GM23338 (cell line): ENCODE data around the gene PLCG2. TPM values are rescaled to one million over a fixed set of nuclear protein-coding genes. Genes with fewer than 3 reads are reported as not detected.

Experiments used
- ATAC-seq: fragments of 200-7000 bp; cut with Tn5 transposase; 3 replicates; pipeline ENCODE4 v1.9.1; 2020
- DNase-seq: peaks from one replicate; pipeline ENCODE4 v3.0.0-alpha.2; 2015; ENCODE audit warnings: low spot score
- H2AFZ ChIP-seq: fragments of 200-600 bp; sonication (generic); 2 replicates; pipeline ENCODE4 v1.8.0; 2016; ENCODE audit warnings: antibody characterized with exemption, mild to moderate bottlenecking, moderate library complexity
- H3F3A ChIP-seq: fragments of 200-600 bp; sonication (generic); replicated peaks from 2 replicates; pipeline ENCODE4 v1.8.0; 2017; ENCODE audit warnings: antibody characterized with exemption, mixed run types, low read depth
- H3K27ac ChIP-seq: fragments of 200-600 bp; sonication (generic); 2 replicates; pipeline ENCODE4 v1.6.1; 2016; ENCODE audit warnings: low read depth
- H3K27me3 ChIP-seq: fragments of 200-600 bp; sonication (generic); 2 replicates; pipeline ENCODE4 v1.8.0; 2016; ENCODE audit warnings: mild to moderate bottlenecking, mixed run types, moderate library complexity; ENCODE audit not compliant: insufficient read depth
- H3K36me3 ChIP-seq: fragments of 200-600 bp; sonication (generic); 2 replicates; pipeline ENCODE4 v1.8.0; 2016; ENCODE audit warnings: mild to moderate bottlenecking; ENCODE audit not compliant: insufficient read depth
- H3K4me1 ChIP-seq: fragments of 200-600 bp; sonication (generic); 2 replicates; pipeline ENCODE4 v1.8.0; 2016; ENCODE audit warnings: mild to moderate bottlenecking, moderate library complexity; ENCODE audit not compliant: insufficient read depth
- H3K4me2 ChIP-seq: fragments of 200-600 bp; sonication (generic); 2 replicates; pipeline ENCODE4 v1.7.1; 2017; ENCODE audit warnings: mixed run types
- H3K4me3 ChIP-seq: fragments of 200-600 bp; sonication (generic); 2 replicates; pipeline ENCODE4 v1.6.1; 2016; ENCODE audit warnings: mixed run types
- H3K79me2 ChIP-seq: fragments of 200-600 bp; sonication (generic); replicated peaks from 2 replicates; pipeline ENCODE4 v1.8.0; 2017; ENCODE audit warnings: mild to moderate bottlenecking; ENCODE audit not compliant: insufficient read depth
- H3K9me2 ChIP-seq: fragments of 200-600 bp; sonication (generic); 2 replicates; pipeline ENCODE4 v1.8.0; 2017; ENCODE audit not compliant: insufficient read depth
- H4K20me1 ChIP-seq: fragments of 200-600 bp; sonication (generic); replicated peaks from 2 replicates; pipeline ENCODE4 v1.8.0; 2017; ENCODE audit warnings: mild to moderate bottlenecking; ENCODE audit not compliant: insufficient read depth
- H3K27ac Mint-ChIP-seq: 2 replicates; pipeline ENCODE4 v1.8.0; 2020; ENCODE audit warnings: inconsistent platforms, mild to moderate bottlenecking, moderate library complexity, mixed read lengths
- H3K27me3 Mint-ChIP-seq: 3 replicates; pipeline ENCODE4 v1.8.0; 2022; ENCODE audit warnings: low read depth, mild to moderate bottlenecking, moderate library complexity, mixed read lengths, inconsistent platforms; ENCODE audit not compliant: insufficient read depth, poor library complexity
- H3K36me3 Mint-ChIP-seq: 3 replicates; pipeline ENCODE4 v1.8.0; 2021; ENCODE audit warnings: low read depth, mild to moderate bottlenecking, inconsistent platforms, moderate library complexity, mixed read lengths
- H3K4me1 Mint-ChIP-seq: 3 replicates; pipeline ENCODE4 v1.8.0; 2020; ENCODE audit warnings: mild to moderate bottlenecking, inconsistent platforms, mixed read lengths
- H3K4me3 Mint-ChIP-seq: 3 replicates; pipeline ENCODE4 v1.8.0; 2021; ENCODE audit warnings: moderate library complexity, mild to moderate bottlenecking, inconsistent platforms, mixed read lengths
- H3K9me3 Mint-ChIP-seq: 3 replicates; pipeline ENCODE4 v1.8.0; 2020; ENCODE audit warnings: moderate library complexity, mild to moderate bottlenecking, inconsistent platforms, mixed read lengths
- CREB1 ChIP-seq: fragments of 250-450 bp; sonication (Bioruptor Pico); IDR thresholded peaks from 2 replicates; pipeline ENCODE4 v1.5.0; 2020; ENCODE audit warnings: low read depth, mild to moderate bottlenecking, moderate library complexity
- EZH2 ChIP-seq: fragments of 200-600 bp; sonication (generic); IDR thresholded peaks from one replicate; pipeline ENCODE4 v1.8.0; 2017; ENCODE audit warnings: antibody characterized with exemption, mild to moderate bottlenecking, low read depth; ENCODE audit not compliant: unreplicated experiment
- EZH2phosphoT487 ChIP-seq: fragments of 200-600 bp; sonication (generic); IDR thresholded peaks from one replicate; pipeline ENCODE4 v1.8.1; 2018; ENCODE audit warnings: antibody characterized with exemption; ENCODE audit not compliant: unreplicated experiment
- JUNB ChIP-seq: IDR thresholded peaks from one replicate; pipeline ENCODE4 v1.6.1; 2016; ENCODE audit warnings: antibody characterized with exemption; ENCODE audit not compliant: unreplicated experiment
- NANOG ChIP-seq: IDR thresholded peaks from 2 replicates; pipeline ENCODE4 v1.6.1; 2016; ENCODE audit warnings: antibody characterized with exemption, borderline replicate concordance
- POLR2AphosphoS5 ChIP-seq: IDR thresholded peaks from 2 replicates; pipeline ENCODE4 v1.6.1; 2016; ENCODE audit warnings: antibody characterized with exemption, low read depth
- STAT1 ChIP-seq: IDR thresholded peaks from one replicate; pipeline ENCODE4 v1.6.1; 2016; ENCODE audit warnings: antibody characterized with exemption; ENCODE audit not compliant: unreplicated experiment
- ZNF114 ChIP-seq: fragments of 250-450 bp; sonication (Bioruptor Pico); IDR thresholded peaks from 2 replicates; pipeline ENCODE4 v1.5.0; 2020; ENCODE audit warnings: mild to moderate bottlenecking, moderate library complexity
- ZNF331 ChIP-seq: fragments of 250-450 bp; sonication (Bioruptor Pico); IDR thresholded peaks from 2 replicates; pipeline ENCODE4 v1.5.0; 2020; ENCODE audit warnings: low read depth, mild to moderate bottlenecking, moderate library complexity
- polyA plus RNA-seq: library from polyadenylated mRNA; unstranded; fragments of >200 nt; fragmentation: Nextera tagmentation; extraction: Ambion mirVana; gene quantifications from 2 replicates; pipeline ENCODE4 v1.2.1, GENCODE V29; 2016
- total RNA-seq: library from RNA; depleted of rRNA; stranded (reverse); fragments of >200 nt; shearing (Covaris generic); gene quantifications from 2 replicates; pipeline ENCODE4 v1.2.3, GENCODE V29; 2014
- TF ChIP-seq, protein P1 (sequence below): fragments of 250-450 bp; sonication (Bioruptor Pico); IDR thresholded peaks from 2 replicates; pipeline ENCODE4 v1.5.0; 2020; ENCODE audit warnings: mild to moderate bottlenecking, moderate library complexity
- TF ChIP-seq, protein P2 (sequence below): IDR thresholded peaks from 2 replicates; pipeline ENCODE4 v1.6.1; 2016; ENCODE audit warnings: antibody characterized with exemption
- TF ChIP-seq, protein P3 (sequence below), 2 experiments: fragments of 200-600 bp in 1 of 2; sonication (generic) in 1 of 2; conservative IDR thresholded peaks; 2 replicates each; pipeline versions ENCODE4 v1.5.1 to v1.6.1; 2016 to 2017; ENCODE audit warnings: antibody characterized with exemption in 2 of 2, low read depth in 2 of 2, mild to moderate bottlenecking in 2 of 2, moderate library complexity in 1 of 2
- TF ChIP-seq, protein P4 (sequence below): IDR thresholded peaks from one replicate; pipeline ENCODE4 v1.6.1; 2018; ENCODE audit warnings: antibody characterized with exemption; ENCODE audit not compliant: unreplicated experiment

Gene PLCG2
- total and polyA plus RNA-seq, 2 experiments from 2014 or later, result 2.4 to 5.9 TPM

DNA sequence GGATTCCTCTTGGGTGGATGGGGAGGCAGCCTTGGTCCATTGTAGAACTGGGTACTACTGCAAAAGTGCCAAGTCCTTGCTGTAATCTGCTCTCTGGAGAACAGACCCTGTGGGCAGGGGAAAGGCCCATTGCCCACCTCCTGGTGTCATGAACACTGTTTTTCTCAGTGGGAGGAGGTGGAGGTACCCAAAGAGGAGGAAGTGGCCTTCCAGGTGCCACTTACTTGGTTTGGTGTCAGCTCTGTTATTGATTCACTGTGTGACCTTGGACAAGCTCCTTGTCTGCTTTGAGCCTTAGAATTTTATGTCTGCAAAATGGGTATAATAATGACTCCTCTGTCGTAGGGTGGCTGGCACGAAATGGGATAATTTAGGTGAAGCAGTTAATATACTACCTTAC is 55.8 kb downstream of the PLCG2 start:
- H3K27me3 ChIP-seq, result no peaks in the 10 kb centered on the region
- no peaks in the 10 kb centered on the region for H4K20me1 ChIP-seq
- H3K9me2 ChIP-seq, result no peaks in the 10 kb centered on the region
- H3K36me3 ChIP-seq, result no peaks in the 10 kb centered on the region
- H3K4me1 ChIP-seq, result peaks cover 9% of the 10 kb centered on the region; the same call in 1 of the 2 replicates
- H2AFZ ChIP-seq, result no peak overlapping the region
- H3K9me3 Mint-ChIP-seq, result no peaks in the 10 kb centered on the region
- no peaks in the 10 kb centered on the region for H3K36me3 Mint-ChIP-seq
- H3K4me1 Mint-ChIP-seq, result peaks cover 24% of the 10 kb centered on the region
- no peaks in the 10 kb centered on the region for H3K79me2 ChIP-seq
- H3K27ac Mint-ChIP-seq, result no peak overlapping the region
- no peak overlapping the region for H3K27ac ChIP-seq
- DNase-seq (no peak), ATAC-seq (no peak)
- TF ChIP-seq ZNF114 (CRISPR knock-in tag) (no peak), POLR2AphosphoS5 (no peak), STAT1 (no peak), EZH2phosphoT487 (no peak), NANOG (no peak), JUNB (no peak), ZNF331 (CRISPR knock-in tag) (no peak), CREB1 (CRISPR knock-in tag) (no peak), EZH2 (no peak)
- TF ChIP-seq, protein P1, sequence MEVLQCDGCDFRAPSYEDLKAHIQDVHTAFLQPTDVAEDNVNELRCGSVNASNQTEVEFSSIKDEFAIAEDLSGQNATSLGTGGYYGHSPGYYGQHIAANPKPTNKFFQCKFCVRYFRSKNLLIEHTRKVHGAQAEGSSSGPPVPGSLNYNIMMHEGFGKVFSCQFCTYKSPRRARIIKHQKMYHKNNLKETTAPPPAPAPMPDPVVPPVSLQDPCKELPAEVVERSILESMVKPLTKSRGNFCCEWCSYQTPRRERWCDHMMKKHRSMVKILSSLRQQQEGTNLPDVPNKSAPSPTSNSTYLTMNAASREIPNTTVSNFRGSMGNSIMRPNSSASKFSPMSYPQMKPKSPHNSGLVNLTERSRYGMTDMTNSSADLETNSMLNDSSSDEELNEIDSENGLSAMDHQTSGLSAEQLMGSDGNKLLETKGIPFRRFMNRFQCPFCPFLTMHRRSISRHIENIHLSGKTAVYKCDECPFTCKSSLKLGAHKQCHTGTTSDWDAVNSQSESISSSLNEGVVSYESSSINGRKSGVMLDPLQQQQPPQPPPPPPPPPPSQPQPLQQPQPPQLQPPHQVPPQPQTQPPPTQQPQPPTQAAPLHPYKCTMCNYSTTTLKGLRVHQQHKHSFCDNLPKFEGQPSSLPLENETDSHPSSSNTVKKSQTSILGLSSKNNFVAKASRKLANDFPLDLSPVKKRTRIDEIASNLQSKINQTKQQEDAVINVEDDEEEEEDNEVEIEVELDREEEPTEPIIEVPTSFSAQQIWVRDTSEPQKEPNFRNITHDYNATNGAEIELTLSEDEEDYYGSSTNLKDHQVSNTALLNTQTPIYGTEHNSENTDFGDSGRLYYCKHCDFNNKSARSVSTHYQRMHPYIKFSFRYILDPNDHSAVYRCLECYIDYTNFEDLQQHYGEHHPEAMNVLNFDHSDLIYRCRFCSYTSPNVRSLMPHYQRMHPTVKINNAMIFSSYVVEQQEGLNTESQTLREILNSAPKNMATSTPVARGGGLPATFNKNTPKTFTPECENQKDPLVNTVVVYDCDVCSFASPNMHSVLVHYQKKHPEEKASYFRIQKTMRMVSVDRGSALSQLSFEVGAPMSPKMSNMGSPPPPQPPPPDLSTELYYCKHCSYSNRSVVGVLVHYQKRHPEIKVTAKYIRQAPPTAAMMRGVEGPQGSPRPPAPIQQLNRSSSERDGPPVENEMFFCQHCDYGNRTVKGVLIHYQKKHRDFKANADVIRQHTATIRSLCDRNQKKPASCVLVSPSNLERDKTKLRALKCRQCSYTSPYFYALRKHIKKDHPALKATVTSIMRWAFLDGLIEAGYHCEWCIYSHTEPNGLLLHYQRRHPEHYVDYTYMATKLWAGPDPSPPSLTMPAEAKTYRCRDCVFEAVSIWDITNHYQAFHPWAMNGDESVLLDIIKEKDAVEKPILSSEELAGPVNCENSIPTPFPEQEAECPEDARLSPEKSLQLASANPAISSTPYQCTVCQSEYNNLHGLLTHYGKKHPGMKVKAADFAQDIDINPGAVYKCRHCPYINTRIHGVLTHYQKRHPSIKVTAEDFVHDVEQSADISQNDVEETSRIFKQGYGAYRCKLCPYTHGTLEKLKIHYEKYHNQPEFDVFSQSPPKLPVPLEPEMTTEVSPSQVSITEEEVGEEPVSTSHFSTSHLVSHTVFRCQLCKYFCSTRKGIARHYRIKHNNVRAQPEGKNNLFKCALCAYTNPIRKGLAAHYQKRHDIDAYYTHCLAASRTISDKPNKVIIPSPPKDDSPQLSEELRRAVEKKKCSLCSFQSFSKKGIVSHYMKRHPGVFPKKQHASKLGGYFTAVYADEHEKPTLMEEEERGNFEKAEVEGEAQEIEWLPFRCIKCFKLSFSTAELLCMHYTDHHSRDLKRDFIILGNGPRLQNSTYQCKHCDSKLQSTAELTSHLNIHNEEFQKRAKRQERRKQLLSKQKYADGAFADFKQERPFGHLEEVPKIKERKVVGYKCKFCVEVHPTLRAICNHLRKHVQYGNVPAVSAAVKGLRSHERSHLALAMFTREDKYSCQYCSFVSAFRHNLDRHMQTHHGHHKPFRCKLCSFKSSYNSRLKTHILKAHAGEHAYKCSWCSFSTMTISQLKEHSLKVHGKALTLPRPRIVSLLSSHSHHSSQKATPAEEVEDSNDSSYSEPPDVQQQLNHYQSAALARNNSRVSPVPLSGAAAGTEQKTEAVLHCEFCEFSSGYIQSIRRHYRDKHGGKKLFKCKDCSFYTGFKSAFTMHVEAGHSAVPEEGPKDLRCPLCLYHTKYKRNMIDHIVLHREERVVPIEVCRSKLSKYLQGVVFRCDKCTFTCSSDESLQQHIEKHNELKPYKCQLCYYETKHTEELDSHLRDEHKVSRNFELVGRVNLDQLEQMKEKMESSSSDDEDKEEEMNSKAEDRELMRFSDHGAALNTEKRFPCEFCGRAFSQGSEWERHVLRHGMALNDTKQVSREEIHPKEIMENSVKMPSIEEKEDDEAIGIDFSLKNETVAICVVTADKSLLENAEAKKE (CRISPR knock-in tag), result no peak
- TF ChIP-seq, protein P2, sequence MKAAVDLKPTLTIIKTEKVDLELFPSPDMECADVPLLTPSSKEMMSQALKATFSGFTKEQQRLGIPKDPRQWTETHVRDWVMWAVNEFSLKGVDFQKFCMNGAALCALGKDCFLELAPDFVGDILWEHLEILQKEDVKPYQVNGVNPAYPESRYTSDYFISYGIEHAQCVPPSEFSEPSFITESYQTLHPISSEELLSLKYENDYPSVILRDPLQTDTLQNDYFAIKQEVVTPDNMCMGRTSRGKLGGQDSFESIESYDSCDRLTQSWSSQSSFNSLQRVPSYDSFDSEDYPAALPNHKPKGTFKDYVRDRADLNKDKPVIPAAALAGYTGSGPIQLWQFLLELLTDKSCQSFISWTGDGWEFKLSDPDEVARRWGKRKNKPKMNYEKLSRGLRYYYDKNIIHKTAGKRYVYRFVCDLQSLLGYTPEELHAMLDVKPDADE, result no peak
- TF ChIP-seq, protein P3, sequence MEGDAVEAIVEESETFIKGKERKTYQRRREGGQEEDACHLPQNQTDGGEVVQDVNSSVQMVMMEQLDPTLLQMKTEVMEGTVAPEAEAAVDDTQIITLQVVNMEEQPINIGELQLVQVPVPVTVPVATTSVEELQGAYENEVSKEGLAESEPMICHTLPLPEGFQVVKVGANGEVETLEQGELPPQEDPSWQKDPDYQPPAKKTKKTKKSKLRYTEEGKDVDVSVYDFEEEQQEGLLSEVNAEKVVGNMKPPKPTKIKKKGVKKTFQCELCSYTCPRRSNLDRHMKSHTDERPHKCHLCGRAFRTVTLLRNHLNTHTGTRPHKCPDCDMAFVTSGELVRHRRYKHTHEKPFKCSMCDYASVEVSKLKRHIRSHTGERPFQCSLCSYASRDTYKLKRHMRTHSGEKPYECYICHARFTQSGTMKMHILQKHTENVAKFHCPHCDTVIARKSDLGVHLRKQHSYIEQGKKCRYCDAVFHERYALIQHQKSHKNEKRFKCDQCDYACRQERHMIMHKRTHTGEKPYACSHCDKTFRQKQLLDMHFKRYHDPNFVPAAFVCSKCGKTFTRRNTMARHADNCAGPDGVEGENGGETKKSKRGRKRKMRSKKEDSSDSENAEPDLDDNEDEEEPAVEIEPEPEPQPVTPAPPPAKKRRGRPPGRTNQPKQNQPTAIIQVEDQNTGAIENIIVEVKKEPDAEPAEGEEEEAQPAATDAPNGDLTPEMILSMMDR (conservative IDR thresholded peaks at IDR 0.05; ENCODE audit: low read depth in 2 of 2), result no peak
- TF ChIP-seq, protein P4, sequence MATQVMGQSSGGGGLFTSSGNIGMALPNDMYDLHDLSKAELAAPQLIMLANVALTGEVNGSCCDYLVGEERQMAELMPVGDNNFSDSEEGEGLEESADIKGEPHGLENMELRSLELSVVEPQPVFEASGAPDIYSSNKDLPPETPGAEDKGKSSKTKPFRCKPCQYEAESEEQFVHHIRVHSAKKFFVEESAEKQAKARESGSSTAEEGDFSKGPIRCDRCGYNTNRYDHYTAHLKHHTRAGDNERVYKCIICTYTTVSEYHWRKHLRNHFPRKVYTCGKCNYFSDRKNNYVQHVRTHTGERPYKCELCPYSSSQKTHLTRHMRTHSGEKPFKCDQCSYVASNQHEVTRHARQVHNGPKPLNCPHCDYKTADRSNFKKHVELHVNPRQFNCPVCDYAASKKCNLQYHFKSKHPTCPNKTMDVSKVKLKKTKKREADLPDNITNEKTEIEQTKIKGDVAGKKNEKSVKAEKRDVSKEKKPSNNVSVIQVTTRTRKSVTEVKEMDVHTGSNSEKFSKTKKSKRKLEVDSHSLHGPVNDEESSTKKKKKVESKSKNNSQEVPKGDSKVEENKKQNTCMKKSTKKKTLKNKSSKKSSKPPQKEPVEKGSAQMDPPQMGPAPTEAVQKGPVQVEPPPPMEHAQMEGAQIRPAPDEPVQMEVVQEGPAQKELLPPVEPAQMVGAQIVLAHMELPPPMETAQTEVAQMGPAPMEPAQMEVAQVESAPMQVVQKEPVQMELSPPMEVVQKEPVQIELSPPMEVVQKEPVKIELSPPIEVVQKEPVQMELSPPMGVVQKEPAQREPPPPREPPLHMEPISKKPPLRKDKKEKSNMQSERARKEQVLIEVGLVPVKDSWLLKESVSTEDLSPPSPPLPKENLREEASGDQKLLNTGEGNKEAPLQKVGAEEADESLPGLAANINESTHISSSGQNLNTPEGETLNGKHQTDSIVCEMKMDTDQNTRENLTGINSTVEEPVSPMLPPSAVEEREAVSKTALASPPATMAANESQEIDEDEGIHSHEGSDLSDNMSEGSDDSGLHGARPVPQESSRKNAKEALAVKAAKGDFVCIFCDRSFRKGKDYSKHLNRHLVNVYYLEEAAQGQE, result no peak
- H3K4me2 ChIP-seq, result no peak overlapping the region
- no peak overlapping the region for H3K4me3 Mint-ChIP-seq
- peaks cover 12% of the 10 kb centered on the region for H3K27me3 Mint-ChIP-seq
- no peaks in the 10 kb centered on the region for H3F3A ChIP-seq
- H3K4me3 ChIP-seq, result no peak overlapping the region
